HCT116 (cell line): ENCODE results near the gene VPS33B. TPM values are rescaled to one million over a fixed set of nuclear protein-coding genes. Genes with fewer than 3 reads are reported as not detected.

Experiments used
- ATAC-seq: fragments of 200-7000 bp; cut with Tn5 transposase; 2 replicates; pipeline ENCODE4 v1.9.1; 2020; ENCODE audit warnings: mild to moderate bottlenecking, moderate library complexity
- BruUV-seq: library from RNA; stranded (reverse); fragments of 400-500 nt; replicated peaks from 2 replicates; lab custom pipeline; 2021; lab: Mats Ljungman, UMichigan
- CTCF ChIA-PET: fragments of 300-600 bp; sonication (Branson Sonifier 250); formaldehyde crosslinking; loops from one replicate; lab custom pipeline; 2021; ENCODE audit warnings: antibody characterized with exemption; lab: Charles Lee
- POLR2A ChIA-PET: fragments of 300-600, 350-600 bp; sonication (Branson Sonifier 250); formaldehyde crosslinking; loops from one replicate; lab custom pipeline; 2021; ENCODE audit warnings: antibody characterized with exemption; lab: Charles Lee
- RAD21 ChIA-PET, 2 experiments: fragments of 300-600 bp; sonication (Branson Sonifier 250); formaldehyde crosslinking; loops; one replicate each; lab custom pipeline; 2023; ENCODE audit warnings: low total read pairs in 2 of 2; ENCODE audit not compliant: uncharacterized antibody in 2 of 2, unreplicated experiment in 2 of 2, low non-redundant PET in 1 of 2; lab: Charles Lee
- DNase-seq: peaks from one replicate; pipeline ENCODE4 v3.0.0-alpha.2; 2010; ENCODE audit warnings: low read depth, low spot score
- H2AFZ ChIP-seq: fragments of 200-600 bp; shearing (Covaris generic), sonication (generic); 2 replicates; pipeline ENCODE4 v1.6.1; 2017; ENCODE audit warnings: low read depth, mixed run types, mixed read lengths, antibody characterized with exemption, low read length; ENCODE audit not compliant: poor library complexity, severe bottlenecking
- H3K27ac ChIP-seq: 2 replicates; pipeline ENCODE4 v1.5.1; 2012; ENCODE audit warnings: low read depth, low read length
- H3K27me3 ChIP-seq: fragments of 200-600 bp; sonication (generic); 2 replicates; pipeline ENCODE4 v1.6.1; 2016; ENCODE audit warnings: mixed run types, low read length, mixed read lengths; ENCODE audit not compliant: insufficient read depth
- H3K36me3 ChIP-seq, 2 experiments: fragments of 200-500 bp in 1 of 2; fragments of 200-600 bp in 1 of 2; sonication (Bioruptor generic) in 1 of 2; sonication (generic) in 1 of 2; 2 replicates each; pipeline versions ENCODE4 v1.5.1 to v1.6.1; 2014 to 2016; ENCODE audit warnings: low read length in 2 of 2, inconsistent platforms in 1 of 2, mixed read lengths in 1 of 2, mixed run types in 1 of 2; ENCODE audit not compliant: insufficient read depth in 2 of 2, control insufficient read depth in 1 of 2
- H3K4me1 ChIP-seq, 2 experiments: fragments of 200-600 bp in 1 of 2; sonication (generic) in 1 of 2; 2 replicates each; pipeline versions ENCODE4 v1.5.1 to v1.6.1; 2012 to 2017; ENCODE audit warnings: low read length in 2 of 2, inconsistent platforms in 1 of 2, mild to moderate bottlenecking in 1 of 2, mixed read lengths in 1 of 2, mixed run types in 1 of 2, moderate library complexity in 1 of 2; ENCODE audit not compliant: insufficient read depth in 2 of 2, control insufficient read depth in 1 of 2
- H3K4me2 ChIP-seq: fragments of 200-600 bp; sonication (generic); 2 replicates; pipeline ENCODE4 v1.6.1; 2017; ENCODE audit warnings: mixed run types, low read length, mixed read lengths
- H3K4me3 ChIP-seq, 2 experiments: fragments of 200-600 bp in 1 of 2; sonication (generic) in 1 of 2; replicated peaks in 1 of 2; 2 replicates each; pipeline ENCODE4 v1.5.1; 2011 to 2016; ENCODE audit warnings: low read length in 2 of 2, control low read depth in 1 of 2, low read depth in 1 of 2, mild to moderate bottlenecking in 1 of 2, mixed read lengths in 1 of 2, mixed run types in 1 of 2
- H3K79me2 ChIP-seq: fragments of 200-600 bp; sonication (generic); 2 replicates; pipeline ENCODE4 v1.6.1; 2017; ENCODE audit warnings: mild to moderate bottlenecking, mixed run types, low read length, moderate library complexity, mixed read lengths; ENCODE audit not compliant: insufficient read depth
- H3K9ac ChIP-seq: fragments of 200-600 bp; sonication (generic); 2 replicates; pipeline ENCODE4 v1.6.1; 2016; ENCODE audit warnings: low read length, mixed read lengths
- H3K9me2 ChIP-seq: fragments of 200-600 bp; sonication (generic), shearing (Covaris generic); 2 replicates; pipeline ENCODE4 v1.6.1; 2017; ENCODE audit warnings: mixed run types, mild to moderate bottlenecking, moderate library complexity; ENCODE audit not compliant: insufficient read depth
- H3K9me3 ChIP-seq, 2 experiments: fragments of 200-500 bp in 1 of 2; fragments of 200-600 bp in 1 of 2; sonication (Bioruptor generic) in 1 of 2; sonication (generic) in 1 of 2; 2 replicates each; pipeline ENCODE4 v1.6.1; 2014 to 2017; ENCODE audit warnings: low read length in 2 of 2, mixed read lengths in 2 of 2, inconsistent platforms in 1 of 2, low read depth in 1 of 2, mild to moderate bottlenecking in 1 of 2, mixed run types in 1 of 2, moderate library complexity in 1 of 2; ENCODE audit not compliant: control insufficient read depth in 1 of 2, insufficient read depth in 1 of 2
- H4K20me1 ChIP-seq: fragments of 200-600 bp; sonication (generic), shearing (Covaris generic); 2 replicates; pipeline ENCODE4 v1.6.1; 2017; ENCODE audit warnings: mixed run types, mild to moderate bottlenecking, moderate library complexity; ENCODE audit not compliant: insufficient read depth
- CBX3 ChIP-seq: IDR thresholded peaks from 2 replicates; pipeline ENCODE4 v1.6.1; 2012; ENCODE audit warnings: low read depth
- EZH2 ChIP-seq: fragments of 200-600 bp; sonication (generic); IDR thresholded peaks from 2 replicates; pipeline ENCODE4 v1.6.1; 2017; ENCODE audit warnings: antibody characterized with exemption, mixed run types
- FOSL1 ChIP-seq: IDR thresholded peaks from 2 replicates; pipeline ENCODE4 v1.6.1; 2012; ENCODE audit warnings: low read depth
- POLR2AphosphoS5 ChIP-seq: IDR thresholded peaks from 2 replicates; pipeline ENCODE4 v1.6.1; 2011; ENCODE audit warnings: mild to moderate bottlenecking, low read depth, low read length, moderate library complexity
- RAD21 ChIP-seq: IDR thresholded peaks from 2 replicates; pipeline ENCODE4 v1.6.1; 2012; ENCODE audit warnings: low read depth, mild to moderate bottlenecking
- SIN3A ChIP-seq: IDR thresholded peaks from 2 replicates; pipeline ENCODE4 v1.6.1; 2012; ENCODE audit warnings: low read depth
- TCF7L2 ChIP-seq: IDR thresholded peaks from 2 replicates; pipeline ENCODE4 v1.7.0; 2011; ENCODE audit warnings: borderline replicate concordance, inconsistent platforms; ENCODE audit not compliant: insufficient read depth, insufficient read length; ENCODE audit errors: extremely low read depth
- YY1 ChIP-seq: IDR thresholded peaks from 2 replicates; pipeline ENCODE4 v1.6.1; 2011; ENCODE audit warnings: low read length, low read depth, moderate library complexity, mild to moderate bottlenecking; ENCODE audit not compliant: insufficient replicate concordance; ENCODE audit errors: extremely low read depth
- ZFX ChIP-seq: fragments of 450-650 bp; IDR thresholded peaks from 2 replicates; pipeline ENCODE4 v1.6.1; 2017
- ZNF274 ChIP-seq: fragments of 200-500 bp; sonication (Bioruptor generic); IDR thresholded peaks from 2 replicates; pipeline ENCODE4 v1.6.1; 2014; ENCODE audit warnings: mild to moderate bottlenecking, low read depth, low read length, inconsistent platforms
- intact Hi-C: fragments of 100-400 bp; cut with micrococcal nuclease; formaldehyde crosslinking; loops from 2 replicates; pipeline ENCODE4 v1.10.0; 2022
- total RNA-seq: library from RNA; stranded (reverse); gene quantifications from one replicate; pipeline ENCODE4 v1.2.1, GENCODE V29; 2021; ENCODE audit not compliant: unreplicated experiment
- TF ChIP-seq, protein P1 (sequence below): IDR thresholded peaks from 2 replicates; pipeline ENCODE4 v1.6.1; 2012
- TF ChIP-seq, protein P2 (sequence below), 3 experiments: fragments of 200-600 bp in 1 of 3; sonication (generic) in 1 of 3; IDR thresholded peaks in 2 of 3; conservative IDR thresholded peaks in 1 of 3; 2 replicates each; pipeline ENCODE4 v1.5.1; 2012 to 2017; ENCODE audit warnings: low read depth in 2 of 3, low read length in 2 of 3, antibody characterized with exemption in 1 of 3, borderline replicate concordance in 1 of 3, control low read depth in 1 of 3, mild to moderate bottlenecking in 1 of 3, mixed read lengths in 1 of 3, mixed run types in 1 of 3, moderate library complexity in 1 of 3; ENCODE audit not compliant: insufficient read depth in 1 of 3
- TF ChIP-seq, protein P3 (sequence below): IDR thresholded peaks from 2 replicates; pipeline ENCODE4 v1.6.1; 2011; ENCODE audit warnings: mild to moderate bottlenecking, low read length, moderate library complexity; ENCODE audit not compliant: insufficient replicate concordance; ENCODE audit errors: extremely low read depth
- TF ChIP-seq, protein P4 (sequence below): IDR thresholded peaks from 2 replicates; pipeline ENCODE4 v1.6.1; 2012; ENCODE audit warnings: low read depth

Gene VPS33B
- total RNA-seq, 1 experiment from 2014 or later, result 23.1 TPM

DNA sequence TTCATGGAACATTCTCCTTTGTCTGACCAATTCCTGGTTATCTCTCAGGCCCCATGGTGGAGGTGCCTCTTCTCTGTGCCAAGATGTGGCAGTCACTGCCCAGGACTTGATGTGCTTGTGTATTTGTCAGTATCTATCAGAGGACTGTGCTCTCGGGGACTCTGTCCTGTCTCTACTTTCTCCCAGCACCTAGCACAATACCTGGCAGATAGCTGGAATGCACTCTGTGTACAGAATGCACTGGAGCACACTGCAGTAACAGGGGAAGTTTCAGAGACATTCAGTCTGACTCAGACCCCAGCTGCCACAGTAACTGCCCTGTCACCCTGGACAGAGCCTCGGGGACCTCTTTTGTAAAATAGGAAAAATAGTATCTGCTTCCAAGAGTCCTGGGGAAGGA lies 43.1 kb upstream of the VPS33B start:
- Histone ChIP-seq H3K4me2 (no peak overlapping the region), H3K79me2 (no peaks in the 10 kb centered on the region), H3K4me3 (no peak overlapping the region), H3K9me2 (no peaks in the 10 kb centered on the region), H3K9me3 (no peaks in the 10 kb centered on the region; a peak in 1 of 4 replicates), H3K9ac (no peak overlapping the region), H3K4me1 (no peaks in the 10 kb centered on the region), H3K27me3 (no peaks in the 10 kb centered on the region; the same call in 1 of the 2 replicates), H4K20me1 (no peaks in the 10 kb centered on the region), H3K36me3 (no peaks in the 10 kb centered on the region), H2AFZ (no peak overlapping the region), H3K27ac (no peak overlapping the region)
- intact Hi-C loops, result no loop called here
- TF ChIP-seq YY1 (no peak), POLR2AphosphoS5 (no peak), CBX3 (no peak), SIN3A (no peak), ZFX (no peak), TCF7L2 (no peak), EZH2 (no peak), FOSL1 (no peak), ZNF274 (no peak), RAD21 (no peak)
- TF ChIP-seq, protein P1, sequence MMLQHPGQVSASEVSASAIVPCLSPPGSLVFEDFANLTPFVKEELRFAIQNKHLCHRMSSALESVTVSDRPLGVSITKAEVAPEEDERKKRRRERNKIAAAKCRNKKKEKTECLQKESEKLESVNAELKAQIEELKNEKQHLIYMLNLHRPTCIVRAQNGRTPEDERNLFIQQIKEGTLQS, result no peak
- TF ChIP-seq, protein P2, sequence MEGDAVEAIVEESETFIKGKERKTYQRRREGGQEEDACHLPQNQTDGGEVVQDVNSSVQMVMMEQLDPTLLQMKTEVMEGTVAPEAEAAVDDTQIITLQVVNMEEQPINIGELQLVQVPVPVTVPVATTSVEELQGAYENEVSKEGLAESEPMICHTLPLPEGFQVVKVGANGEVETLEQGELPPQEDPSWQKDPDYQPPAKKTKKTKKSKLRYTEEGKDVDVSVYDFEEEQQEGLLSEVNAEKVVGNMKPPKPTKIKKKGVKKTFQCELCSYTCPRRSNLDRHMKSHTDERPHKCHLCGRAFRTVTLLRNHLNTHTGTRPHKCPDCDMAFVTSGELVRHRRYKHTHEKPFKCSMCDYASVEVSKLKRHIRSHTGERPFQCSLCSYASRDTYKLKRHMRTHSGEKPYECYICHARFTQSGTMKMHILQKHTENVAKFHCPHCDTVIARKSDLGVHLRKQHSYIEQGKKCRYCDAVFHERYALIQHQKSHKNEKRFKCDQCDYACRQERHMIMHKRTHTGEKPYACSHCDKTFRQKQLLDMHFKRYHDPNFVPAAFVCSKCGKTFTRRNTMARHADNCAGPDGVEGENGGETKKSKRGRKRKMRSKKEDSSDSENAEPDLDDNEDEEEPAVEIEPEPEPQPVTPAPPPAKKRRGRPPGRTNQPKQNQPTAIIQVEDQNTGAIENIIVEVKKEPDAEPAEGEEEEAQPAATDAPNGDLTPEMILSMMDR (IDR thresholded peaks at IDR 0.05 in 2 of 3, conservative IDR thresholded peaks at IDR 0.05 in 1 of 3; ENCODE audit: borderline replicate concordance in 1 of 3, insufficient read depth in 1 of 3, low read depth in 2 of 3, low read length in 2 of 3), result no peak
- TF ChIP-seq, protein P3, sequence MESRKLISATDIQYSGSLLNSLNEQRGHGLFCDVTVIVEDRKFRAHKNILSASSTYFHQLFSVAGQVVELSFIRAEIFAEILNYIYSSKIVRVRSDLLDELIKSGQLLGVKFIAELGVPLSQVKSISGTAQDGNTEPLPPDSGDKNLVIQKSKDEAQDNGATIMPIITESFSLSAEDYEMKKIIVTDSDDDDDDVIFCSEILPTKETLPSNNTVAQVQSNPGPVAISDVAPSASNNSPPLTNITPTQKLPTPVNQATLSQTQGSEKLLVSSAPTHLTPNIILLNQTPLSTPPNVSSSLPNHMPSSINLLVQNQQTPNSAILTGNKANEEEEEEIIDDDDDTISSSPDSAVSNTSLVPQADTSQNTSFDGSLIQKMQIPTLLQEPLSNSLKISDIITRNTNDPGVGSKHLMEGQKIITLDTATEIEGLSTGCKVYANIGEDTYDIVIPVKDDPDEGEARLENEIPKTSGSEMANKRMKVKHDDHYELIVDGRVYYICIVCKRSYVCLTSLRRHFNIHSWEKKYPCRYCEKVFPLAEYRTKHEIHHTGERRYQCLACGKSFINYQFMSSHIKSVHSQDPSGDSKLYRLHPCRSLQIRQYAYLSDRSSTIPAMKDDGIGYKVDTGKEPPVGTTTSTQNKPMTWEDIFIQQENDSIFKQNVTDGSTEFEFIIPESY, result no peak
- TF ChIP-seq, protein P4, sequence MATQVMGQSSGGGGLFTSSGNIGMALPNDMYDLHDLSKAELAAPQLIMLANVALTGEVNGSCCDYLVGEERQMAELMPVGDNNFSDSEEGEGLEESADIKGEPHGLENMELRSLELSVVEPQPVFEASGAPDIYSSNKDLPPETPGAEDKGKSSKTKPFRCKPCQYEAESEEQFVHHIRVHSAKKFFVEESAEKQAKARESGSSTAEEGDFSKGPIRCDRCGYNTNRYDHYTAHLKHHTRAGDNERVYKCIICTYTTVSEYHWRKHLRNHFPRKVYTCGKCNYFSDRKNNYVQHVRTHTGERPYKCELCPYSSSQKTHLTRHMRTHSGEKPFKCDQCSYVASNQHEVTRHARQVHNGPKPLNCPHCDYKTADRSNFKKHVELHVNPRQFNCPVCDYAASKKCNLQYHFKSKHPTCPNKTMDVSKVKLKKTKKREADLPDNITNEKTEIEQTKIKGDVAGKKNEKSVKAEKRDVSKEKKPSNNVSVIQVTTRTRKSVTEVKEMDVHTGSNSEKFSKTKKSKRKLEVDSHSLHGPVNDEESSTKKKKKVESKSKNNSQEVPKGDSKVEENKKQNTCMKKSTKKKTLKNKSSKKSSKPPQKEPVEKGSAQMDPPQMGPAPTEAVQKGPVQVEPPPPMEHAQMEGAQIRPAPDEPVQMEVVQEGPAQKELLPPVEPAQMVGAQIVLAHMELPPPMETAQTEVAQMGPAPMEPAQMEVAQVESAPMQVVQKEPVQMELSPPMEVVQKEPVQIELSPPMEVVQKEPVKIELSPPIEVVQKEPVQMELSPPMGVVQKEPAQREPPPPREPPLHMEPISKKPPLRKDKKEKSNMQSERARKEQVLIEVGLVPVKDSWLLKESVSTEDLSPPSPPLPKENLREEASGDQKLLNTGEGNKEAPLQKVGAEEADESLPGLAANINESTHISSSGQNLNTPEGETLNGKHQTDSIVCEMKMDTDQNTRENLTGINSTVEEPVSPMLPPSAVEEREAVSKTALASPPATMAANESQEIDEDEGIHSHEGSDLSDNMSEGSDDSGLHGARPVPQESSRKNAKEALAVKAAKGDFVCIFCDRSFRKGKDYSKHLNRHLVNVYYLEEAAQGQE, result no peak
- DNase-seq (no peak), ATAC-seq (no peak)
- POLR2A ChIA-PET, result no interaction called here
- RAD21 ChIA-PET, result no interaction called here
- CTCF ChIA-PET, result no interaction called here
- no TSS peak for BruUV-seq
